ENCODE results near the gene SULT1C4. TPM values are rescaled to one million over a fixed set of nuclear protein-coding genes. Genes with fewer than 3 reads are reported as not detected.

Gene SULT1C4
- total RNA-seq, 2 experiments from 2014 or later = not detected

DNA sequence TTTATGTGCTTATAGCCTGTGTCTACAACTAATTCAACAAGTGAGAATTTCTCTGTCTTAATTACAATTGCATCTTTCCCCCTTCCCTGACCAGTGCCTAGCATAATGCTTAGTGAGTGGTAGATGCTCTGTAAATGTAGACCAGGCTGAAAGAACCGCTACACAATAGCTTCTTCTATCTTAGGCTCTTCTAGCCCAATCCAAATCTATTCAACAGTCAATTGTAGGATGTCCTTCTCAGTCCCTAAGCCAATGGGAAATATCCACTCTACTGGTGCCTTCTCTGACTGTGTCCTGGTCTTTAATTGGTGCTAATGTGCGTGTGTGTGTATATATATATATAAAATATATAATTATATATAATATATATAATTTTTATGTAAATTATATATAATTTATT lies 37.2 kb downstream of the SULT1C4 start:
- BruUV-seq (replicated peaks) = no TSS peak
- intact Hi-C loops (cut with micrococcal nuclease; ENCODE audit: unreplicated experiment) = no loop called here
- ChIA-PET POLR2A (no interaction called here), CTCF (ENCODE audit: unreplicated experiment) (no interaction called here)
- no peaks in the 10 kb centered on the region for H3K9me2 ChIP-seq (ENCODE audit: insufficient read depth, low read length)
- H4K20me1 ChIP-seq (ENCODE audit: insufficient read depth, low read length) = no peaks in the 10 kb centered on the region
- TF ChIP-seq, protein P1, sequence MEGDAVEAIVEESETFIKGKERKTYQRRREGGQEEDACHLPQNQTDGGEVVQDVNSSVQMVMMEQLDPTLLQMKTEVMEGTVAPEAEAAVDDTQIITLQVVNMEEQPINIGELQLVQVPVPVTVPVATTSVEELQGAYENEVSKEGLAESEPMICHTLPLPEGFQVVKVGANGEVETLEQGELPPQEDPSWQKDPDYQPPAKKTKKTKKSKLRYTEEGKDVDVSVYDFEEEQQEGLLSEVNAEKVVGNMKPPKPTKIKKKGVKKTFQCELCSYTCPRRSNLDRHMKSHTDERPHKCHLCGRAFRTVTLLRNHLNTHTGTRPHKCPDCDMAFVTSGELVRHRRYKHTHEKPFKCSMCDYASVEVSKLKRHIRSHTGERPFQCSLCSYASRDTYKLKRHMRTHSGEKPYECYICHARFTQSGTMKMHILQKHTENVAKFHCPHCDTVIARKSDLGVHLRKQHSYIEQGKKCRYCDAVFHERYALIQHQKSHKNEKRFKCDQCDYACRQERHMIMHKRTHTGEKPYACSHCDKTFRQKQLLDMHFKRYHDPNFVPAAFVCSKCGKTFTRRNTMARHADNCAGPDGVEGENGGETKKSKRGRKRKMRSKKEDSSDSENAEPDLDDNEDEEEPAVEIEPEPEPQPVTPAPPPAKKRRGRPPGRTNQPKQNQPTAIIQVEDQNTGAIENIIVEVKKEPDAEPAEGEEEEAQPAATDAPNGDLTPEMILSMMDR (conservative IDR thresholded peaks at IDR 0.05; ENCODE audit: low read length) = no peak
- TF ChIP-seq EZH2phosphoT487 (IDR thresholded peaks at IDR 0.05; ENCODE audit: borderline replicate concordance, low read depth, low read length) = no peak
- H3K4me3 ChIP-seq (ENCODE audit: low read depth, low read length, poor library complexity, severe bottlenecking) = no peak overlapping the region
- no peaks in the 10 kb centered on the region for H3K9me3 ChIP-seq (ENCODE audit: low read length)
- H2AFZ ChIP-seq (ENCODE audit: low read length) = no peak overlapping the region
- H3K4me1 ChIP-seq (ENCODE audit: insufficient read depth, low read length, poor library complexity, severe bottlenecking) = no peaks in the 10 kb centered on the region
- DNase-seq (ENCODE audit: low spot score) = no peak
- no peak overlapping the region for H3K4me2 ChIP-seq (ENCODE audit: low read length)
- no peak overlapping the region for H3K27ac ChIP-seq (ENCODE audit: low read depth, low read length, poor library complexity, severe bottlenecking)
- H3K36me3 ChIP-seq (ENCODE audit: insufficient read depth, low read length) = no peaks in the 10 kb centered on the region
- H3K79me2 ChIP-seq (ENCODE audit: insufficient read depth, low read depth, low read length) = no peaks in the 10 kb centered on the region

DNA sequence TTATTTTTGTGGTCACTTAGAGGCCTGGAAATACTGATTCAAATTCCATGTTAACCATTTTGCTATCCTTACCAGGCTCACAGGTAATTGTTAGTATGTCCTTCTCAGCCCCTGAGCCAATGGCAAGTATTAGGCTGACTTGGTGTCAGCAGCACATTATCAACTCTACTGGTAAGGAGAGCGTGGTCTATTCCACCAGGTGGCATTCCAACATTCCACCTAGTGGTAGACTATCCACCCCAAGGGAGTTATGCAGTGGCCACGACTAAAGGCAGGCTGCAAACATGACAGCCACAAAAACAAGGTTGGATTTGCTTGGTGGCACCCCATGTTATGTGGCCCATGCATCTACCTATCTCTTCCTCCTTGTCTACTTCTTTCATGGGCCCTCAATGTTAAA lies 39.5 kb downstream of the SULT1C4 start:
- Histone ChIP-seq H3K4me3 (ENCODE audit: low read depth, low read length, poor library complexity, severe bottlenecking) (no peak overlapping the region), H3K4me2 (ENCODE audit: low read length) (no peak overlapping the region), H4K20me1 (ENCODE audit: insufficient read depth, low read length) (no peaks in the 10 kb centered on the region), H3K9me2 (ENCODE audit: insufficient read depth, low read length) (no peaks in the 10 kb centered on the region), H3K27ac (ENCODE audit: low read depth, low read length, poor library complexity, severe bottlenecking) (no peak overlapping the region), H2AFZ (ENCODE audit: low read length) (no peak overlapping the region), H3K9me3 (ENCODE audit: low read length) (no peaks in the 10 kb centered on the region), H3K4me1 (ENCODE audit: insufficient read depth, low read length, poor library complexity, severe bottlenecking) (no peaks in the 10 kb centered on the region), H3K79me2 (ENCODE audit: insufficient read depth, low read depth, low read length) (no peaks in the 10 kb centered on the region), H3K36me3 (ENCODE audit: insufficient read depth, low read length) (no peaks in the 10 kb centered on the region)
- no peak for TF ChIP-seq EZH2phosphoT487 (IDR thresholded peaks at IDR 0.05; ENCODE audit: borderline replicate concordance, low read depth, low read length)
- TF ChIP-seq, protein P1 (conservative IDR thresholded peaks at IDR 0.05; ENCODE audit: low read length) = peak; percentile 33; the same call in 1 of the 2 replicates
- CTCF ChIA-PET (ENCODE audit: unreplicated experiment) = no interaction called here
- intact Hi-C loops (cut with micrococcal nuclease; ENCODE audit: unreplicated experiment) = no loop called here
- peak; percentile 17 for DNase-seq (ENCODE audit: low spot score)
- BruUV-seq (replicated peaks) = no TSS peak
- POLR2A ChIA-PET = interaction anchor here (0.5 kb wide), 1 partner anchor 363 kb away, joined by 4 read pairs; no protein-coding TSS in a partner anchor

DNA sequence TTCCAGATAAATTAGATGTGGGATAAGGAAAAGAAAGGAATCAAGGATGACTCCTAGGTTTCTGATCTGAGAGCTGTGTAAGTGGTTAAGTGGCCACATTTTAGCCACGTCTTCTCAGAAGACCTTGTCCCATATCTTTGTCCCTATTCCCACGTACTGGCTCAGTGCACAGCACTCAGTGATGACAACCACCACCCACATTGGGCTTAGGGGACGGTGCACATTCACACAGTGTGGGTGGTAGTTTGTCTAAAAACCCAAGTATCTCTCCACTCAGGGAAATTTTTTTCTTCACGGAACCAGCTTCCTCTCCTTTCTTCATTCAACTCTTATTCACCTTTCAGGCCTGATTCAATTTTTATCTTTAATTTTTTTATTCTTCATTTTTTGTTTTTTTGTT lies 40.7 kb downstream of the SULT1C4 start:
- Histone ChIP-seq H3K27ac (ENCODE audit: low read depth, low read length, poor library complexity, severe bottlenecking) (no peak overlapping the region), H3K79me2 (ENCODE audit: insufficient read depth, low read depth, low read length) (no peaks in the 10 kb centered on the region), H3K9me3 (ENCODE audit: low read length) (no peaks in the 10 kb centered on the region), H3K4me1 (ENCODE audit: insufficient read depth, low read length, poor library complexity, severe bottlenecking) (no peaks in the 10 kb centered on the region), H3K9me2 (ENCODE audit: insufficient read depth, low read length) (no peaks in the 10 kb centered on the region), H2AFZ (ENCODE audit: low read length) (no peak overlapping the region), H3K4me2 (ENCODE audit: low read length) (no peak overlapping the region), H4K20me1 (ENCODE audit: insufficient read depth, low read length) (no peaks in the 10 kb centered on the region), H3K36me3 (ENCODE audit: insufficient read depth, low read length) (no peaks in the 10 kb centered on the region), H3K4me3 (ENCODE audit: low read depth, low read length, poor library complexity, severe bottlenecking) (no peak overlapping the region)
- intact Hi-C loops (cut with micrococcal nuclease; ENCODE audit: unreplicated experiment) = no loop called here
- TF ChIP-seq, protein P1 (conservative IDR thresholded peaks at IDR 0.05; ENCODE audit: low read length) = no peak
- TF ChIP-seq EZH2phosphoT487 (IDR thresholded peaks at IDR 0.05; ENCODE audit: borderline replicate concordance, low read depth, low read length) = no peak
- ChIA-PET POLR2A (no interaction called here), CTCF (ENCODE audit: unreplicated experiment) (no interaction called here)
- no TSS peak for BruUV-seq (replicated peaks)
- no peak for DNase-seq (ENCODE audit: low spot score)
